IPS-18c (cell line): Measurements from ENCODE around the gene HACD2.

Experiments
- H3K4me3 ChIP-seq: 2 replicates; pipeline ENCODE4 v1.7.0; 2013; ENCODE audit warnings: low read depth, mild to moderate bottlenecking, low read length, moderate library complexity; ENCODE audit not compliant: insufficient read depth
- H3K9me3 ChIP-seq: one replicate; pipeline ENCODE4 v1.6.1; 2013; ENCODE audit warnings: mild to moderate bottlenecking, low read length, moderate library complexity; ENCODE audit not compliant: control insufficient read depth, insufficient read depth

The HACD2 gene

DNA sequence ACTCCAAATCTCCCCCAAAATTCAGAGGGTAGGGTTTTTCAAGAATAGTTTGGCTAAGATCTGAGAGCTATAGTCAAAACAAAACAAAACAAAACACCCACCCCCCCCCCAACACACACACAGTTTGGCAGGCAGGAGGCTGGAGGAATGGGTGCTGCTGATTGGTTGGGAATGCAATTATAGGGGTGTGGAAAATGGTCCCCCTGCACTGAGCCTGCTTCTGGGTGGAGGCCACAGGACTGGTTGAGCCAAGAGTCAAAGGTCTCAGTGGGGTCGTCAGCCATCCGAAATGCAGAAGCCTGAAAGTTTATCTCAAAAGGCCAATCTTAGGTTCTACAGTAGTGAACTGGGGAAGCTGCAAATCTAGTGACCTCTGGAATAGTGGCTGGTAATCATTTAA lies 2.5 kb upstream of the HACD2 start:
- H3K4me3 ChIP-seq, result no peak overlapping the region
- peaks cover 13% of the 10 kb centered on the region for H3K9me3 ChIP-seq

DNA sequence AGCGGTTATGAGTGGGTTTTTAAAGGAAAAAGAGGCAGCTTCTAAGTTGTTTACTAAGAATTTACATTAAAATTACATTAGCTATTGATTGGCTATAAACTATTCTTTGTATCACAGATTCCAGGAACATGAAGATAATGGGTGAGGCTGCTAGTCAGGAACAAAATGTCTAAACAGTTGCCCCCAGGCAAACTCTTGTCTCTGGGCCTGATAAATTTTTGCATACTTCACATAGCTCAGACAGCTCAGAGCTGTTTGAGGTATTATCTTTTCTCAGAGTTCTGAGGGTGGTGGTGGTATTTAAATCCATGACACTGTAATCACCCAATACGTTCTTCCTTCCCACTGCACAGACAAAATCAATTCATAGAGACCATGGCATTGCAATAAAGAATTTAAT lies 2.1 kb upstream of the HACD2 start:
- H3K9me3 ChIP-seq, result peaks cover 13% of the 10 kb centered on the region
- no peak overlapping the region for H3K4me3 ChIP-seq

DNA sequence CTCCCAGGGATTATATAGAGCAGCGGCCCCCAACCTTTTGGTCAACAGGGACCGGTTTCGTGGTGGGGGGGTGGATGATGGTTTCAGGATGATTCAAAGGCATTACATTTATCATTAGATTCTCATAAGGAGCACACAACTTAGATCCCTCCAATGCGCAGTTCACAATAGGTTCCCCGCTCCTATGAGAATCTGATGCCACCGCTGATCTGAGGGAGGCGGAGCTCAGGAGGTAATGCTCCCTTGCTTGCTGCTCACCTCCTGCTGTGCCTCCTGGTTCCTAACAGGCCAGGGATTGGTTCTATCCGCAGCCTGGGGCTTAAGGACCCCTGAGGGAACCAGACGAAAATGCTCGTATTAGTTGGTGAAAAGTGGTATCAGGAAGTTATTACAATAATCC lies 1.3 kb upstream of the HACD2 start:
- Histone ChIP-seq H3K9me3 (peaks cover 15% of the 10 kb centered on the region), H3K4me3 (peak overlapping the region; percentile 95)

DNA sequence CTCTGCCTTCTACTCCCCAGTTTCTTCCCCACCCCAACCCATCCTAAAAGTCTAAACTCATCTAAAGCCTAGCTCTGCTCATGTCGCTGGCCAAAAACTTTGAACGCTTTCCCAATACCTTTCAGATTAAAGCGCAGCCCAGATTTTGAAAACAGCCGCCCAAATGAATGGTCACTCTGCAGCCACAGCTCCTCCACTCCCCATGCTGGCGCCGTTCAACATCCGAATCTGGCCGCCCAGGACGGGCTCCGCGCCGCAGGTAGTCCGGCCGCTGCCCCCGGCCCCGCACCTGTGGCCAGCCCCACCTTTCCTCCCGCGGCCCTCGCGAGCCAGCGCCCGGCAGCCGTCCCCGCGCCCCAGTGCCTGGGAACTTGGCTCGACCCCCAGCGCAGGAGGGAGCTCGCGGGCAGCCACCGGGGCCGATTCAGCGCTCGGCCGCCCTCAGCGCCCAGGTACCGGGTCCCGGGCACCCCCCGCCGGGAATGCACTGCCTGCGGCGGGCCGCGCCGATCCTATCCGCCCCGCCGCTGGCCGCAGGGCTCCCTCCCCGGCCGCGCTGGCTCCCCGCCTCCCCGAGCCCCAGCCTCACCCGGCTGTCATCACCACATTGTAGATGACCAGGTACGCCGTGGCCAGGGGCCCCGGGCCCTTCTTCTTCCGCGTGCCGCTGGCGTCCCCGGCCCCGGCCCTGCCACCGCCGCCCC lies 417 bp downstream of the HACD2 start:
- Histone ChIP-seq H3K4me3 (peak overlapping the region; percentile 95), H3K9me3 (peaks cover 4% of the 10 kb centered on the region)

DNA sequence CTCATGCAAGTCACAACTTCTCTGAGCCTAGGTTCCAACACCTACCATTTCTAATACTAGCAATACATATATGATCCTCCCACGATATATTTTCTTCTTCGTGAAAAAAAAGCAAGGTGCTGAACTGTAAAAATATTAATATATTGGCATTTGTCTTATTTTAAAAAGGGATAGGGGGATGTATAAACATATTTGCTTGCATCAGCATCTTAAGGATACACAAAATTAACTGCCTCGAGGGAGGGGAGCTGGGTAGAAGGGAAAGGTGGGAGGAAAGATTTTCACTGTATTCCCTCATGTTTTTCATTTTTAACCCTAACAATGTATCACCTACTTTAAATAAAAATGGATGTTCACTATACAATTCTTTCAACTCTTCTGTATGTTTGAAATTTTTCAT lies 1.3 kb downstream of the HACD2 start:
- Histone ChIP-seq H3K4me3 (no peak overlapping the region; the same call in 1 of the 2 replicates), H3K9me3 (peaks cover 4% of the 10 kb centered on the region)

DNA sequence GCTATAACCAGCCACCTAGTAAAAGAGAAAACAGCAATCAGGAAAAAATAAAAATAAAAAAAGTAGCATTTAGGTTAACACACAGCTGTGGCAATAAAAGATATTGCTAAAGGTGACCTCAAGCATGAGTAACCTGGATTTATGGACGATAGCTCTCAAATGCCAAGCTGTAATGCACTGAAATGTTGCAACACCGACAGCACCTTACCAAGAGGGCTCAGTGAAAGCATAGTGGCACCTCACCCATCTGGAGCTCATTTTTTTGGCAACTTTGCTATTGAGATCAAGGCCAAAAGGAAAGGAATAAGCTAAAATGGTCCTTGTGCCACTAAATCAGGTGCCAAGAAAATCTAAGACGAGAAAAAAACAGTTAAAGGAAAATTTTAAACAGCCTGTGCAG lies 2.5 kb downstream of the HACD2 start:
- Histone ChIP-seq H3K4me3 (no peak overlapping the region), H3K9me3 (peaks cover 4% of the 10 kb centered on the region)

DNA sequence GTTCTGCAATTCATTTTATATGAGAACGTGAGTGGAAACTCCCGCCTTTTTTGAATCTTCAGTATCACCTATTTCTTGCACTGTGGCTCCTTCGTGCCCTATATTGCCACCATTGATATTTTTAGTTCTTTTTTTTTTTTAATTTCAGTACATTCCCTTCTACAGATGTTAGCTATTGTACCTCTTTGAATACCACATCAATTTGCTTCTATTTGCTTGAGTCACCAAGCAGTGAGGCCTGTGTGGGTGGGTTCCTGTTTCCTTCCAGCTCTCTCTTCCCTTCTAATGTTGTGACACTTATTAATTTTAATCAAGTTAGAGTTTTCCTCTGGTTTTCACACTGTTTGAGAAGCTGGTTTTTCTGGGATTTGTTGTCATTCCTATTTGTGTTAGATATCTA lies 8.7 kb downstream of the HACD2 start:
- no peaks in the 10 kb centered on the region for H3K9me3 ChIP-seq
- no peak overlapping the region for H3K4me3 ChIP-seq

DNA sequence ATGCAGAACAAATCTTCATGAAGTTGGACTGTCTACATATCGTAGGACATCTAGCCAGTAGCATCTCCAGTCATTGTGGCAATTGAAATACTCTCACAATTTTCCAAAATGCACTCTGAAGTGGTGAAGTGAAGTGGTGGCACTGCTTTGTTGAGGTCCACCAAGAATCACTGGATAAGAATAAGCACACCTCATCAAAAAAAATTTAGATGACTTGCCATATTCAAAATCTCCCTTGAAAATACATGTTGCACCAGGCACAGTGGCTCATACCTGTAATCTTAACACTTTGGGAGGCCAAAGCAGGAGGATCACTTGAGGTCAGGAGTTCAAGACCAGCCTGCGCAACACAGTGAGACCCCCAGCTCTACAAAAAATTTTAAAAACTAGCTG lies 12.9 kb downstream of the HACD2 start:
- no peaks in the 10 kb centered on the region for H3K9me3 ChIP-seq
- H3K4me3 ChIP-seq, result no peak overlapping the region

DNA sequence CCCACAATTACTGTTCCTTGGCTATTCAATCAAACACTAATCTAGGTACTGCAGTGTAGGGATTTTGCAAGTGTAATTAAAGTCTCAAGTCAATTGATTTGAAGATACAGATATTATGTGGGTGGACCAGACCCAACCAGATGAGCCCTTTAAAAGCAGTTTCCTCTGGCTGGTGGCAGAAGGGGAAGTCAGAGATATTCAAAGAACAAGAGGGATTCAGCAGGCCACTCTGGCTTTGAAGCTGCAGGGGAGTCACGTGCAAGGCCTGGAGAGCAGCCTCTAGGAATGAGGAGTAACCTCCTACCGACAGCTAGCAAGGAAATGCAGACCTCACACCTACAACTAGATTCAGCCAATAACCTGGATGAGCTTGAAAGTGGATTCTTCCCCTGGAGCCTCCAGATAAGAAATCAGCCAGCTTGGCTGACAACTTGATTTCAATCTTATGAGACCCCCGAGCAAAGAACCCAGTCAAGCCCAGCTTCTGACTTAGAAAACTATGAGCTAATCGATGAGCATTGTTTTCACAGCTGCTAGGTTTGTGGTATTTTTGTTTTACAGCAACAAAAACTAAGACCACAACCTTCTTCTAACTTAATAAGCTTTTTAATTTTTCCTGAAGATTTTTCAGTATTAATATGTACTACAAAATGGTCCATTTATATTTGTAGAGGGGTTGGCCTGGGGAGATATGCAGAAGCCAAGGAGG lies 13.4 kb downstream of the HACD2 start:
- no peaks in the 10 kb centered on the region for H3K9me3 ChIP-seq
- H3K4me3 ChIP-seq, result no peak overlapping the region

DNA sequence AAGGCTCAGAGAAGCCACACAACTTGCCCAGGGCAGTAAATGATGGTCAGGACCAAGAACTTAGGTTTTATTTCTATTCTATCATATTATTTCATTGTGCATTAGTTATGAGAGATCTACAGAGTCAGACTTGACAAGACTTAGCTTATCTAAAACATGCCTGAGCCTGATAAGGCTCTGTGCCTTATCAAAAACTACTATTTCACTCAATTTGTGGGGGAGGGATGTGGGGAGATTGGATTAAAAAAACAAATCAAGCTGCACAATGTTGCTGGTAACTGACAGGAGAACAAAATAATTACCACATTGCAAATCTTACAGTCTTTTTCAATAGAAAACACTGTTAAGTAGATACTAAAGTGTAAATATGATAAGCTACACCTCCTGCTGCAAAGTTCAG lies 16.0 kb downstream of the HACD2 start:
- Histone ChIP-seq H3K9me3 (no peaks in the 10 kb centered on the region), H3K4me3 (no peak overlapping the region)

DNA sequence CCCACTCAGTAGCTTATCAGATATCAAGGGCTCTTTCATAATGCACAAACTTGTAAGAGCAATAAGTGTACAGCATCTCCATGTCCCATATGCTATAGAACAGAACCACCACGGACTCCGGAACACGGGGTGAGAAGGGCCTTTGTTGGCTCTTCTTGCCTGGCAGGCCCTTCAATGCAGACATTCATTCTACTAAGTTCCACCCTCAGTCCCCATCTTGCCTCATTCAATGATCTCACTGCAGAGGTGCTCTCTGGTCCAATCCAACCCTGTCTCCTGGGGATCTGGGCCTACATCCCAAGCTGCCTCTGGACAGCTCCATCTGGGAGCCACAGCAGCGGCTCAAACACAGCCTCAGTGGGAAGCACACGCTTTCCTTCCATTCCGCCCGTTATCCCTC lies 16.8 kb downstream of the HACD2 start:
- H3K4me3 ChIP-seq, result no peak overlapping the region
- no peaks in the 10 kb centered on the region for H3K9me3 ChIP-seq

DNA sequence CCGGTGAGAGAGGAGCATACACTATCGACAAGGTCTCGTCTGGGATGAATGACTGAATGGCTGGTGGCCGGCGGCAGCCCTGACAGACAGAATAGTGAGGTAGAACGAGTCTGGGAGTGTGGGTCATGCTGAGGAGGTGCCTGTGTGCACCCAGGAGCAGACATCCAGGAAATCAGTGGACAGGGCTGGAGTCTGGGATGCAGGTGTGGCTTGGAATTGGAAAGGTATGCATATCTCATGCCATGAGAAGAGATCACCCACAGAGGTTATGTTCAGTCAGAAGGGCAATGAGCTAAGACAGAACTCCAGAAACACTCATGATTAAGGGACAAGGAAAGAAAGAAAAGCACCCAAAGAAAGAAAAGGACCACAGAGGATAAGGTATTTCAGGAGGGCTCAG lies 20.8 kb downstream of the HACD2 start:
- no peaks in the 10 kb centered on the region for H3K9me3 ChIP-seq
- H3K4me3 ChIP-seq, result no peak overlapping the region

DNA sequence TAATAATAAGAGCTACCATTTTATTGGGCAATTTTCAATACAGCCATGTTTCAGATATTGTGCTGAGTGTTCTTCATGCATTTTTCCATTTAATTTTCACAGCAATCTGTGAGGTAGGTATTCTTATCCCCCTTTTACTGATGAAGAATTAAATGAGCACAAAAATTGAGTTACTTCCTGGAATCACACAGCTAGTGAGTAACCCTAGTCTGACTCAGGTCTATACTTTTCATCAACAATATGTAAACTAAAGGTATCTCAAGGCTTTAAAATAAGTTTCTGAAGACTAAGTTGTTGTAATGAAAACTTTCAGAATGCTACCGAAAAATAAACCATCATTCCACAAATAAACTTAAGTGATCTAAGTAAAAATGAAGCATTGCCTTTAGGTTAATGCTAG lies 22.3 kb downstream of the HACD2 start:
- Histone ChIP-seq H3K4me3 (no peak overlapping the region), H3K9me3 (no peaks in the 10 kb centered on the region)

DNA sequence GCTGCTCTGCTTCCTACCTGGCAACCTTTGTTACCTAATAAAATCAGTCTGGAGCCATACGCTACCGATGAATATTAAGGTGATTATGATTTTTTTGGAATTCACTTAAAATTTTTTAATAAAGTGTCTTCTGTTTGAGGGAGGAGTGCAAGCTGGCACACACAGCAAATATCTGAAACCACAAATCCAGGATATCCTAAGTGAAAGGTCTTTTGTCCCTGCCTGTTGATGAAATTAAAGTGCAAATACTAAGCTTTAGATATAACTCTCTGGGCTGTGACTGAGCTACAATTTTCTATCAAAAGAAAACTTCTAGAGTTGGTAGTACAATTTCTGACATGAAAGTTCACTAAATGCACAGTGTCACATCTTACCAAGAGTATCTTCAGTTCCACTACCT lies 23.7 kb downstream of the HACD2 start:
- no peak overlapping the region for H3K4me3 ChIP-seq
- peaks cover 2% of the 10 kb centered on the region for H3K9me3 ChIP-seq

DNA sequence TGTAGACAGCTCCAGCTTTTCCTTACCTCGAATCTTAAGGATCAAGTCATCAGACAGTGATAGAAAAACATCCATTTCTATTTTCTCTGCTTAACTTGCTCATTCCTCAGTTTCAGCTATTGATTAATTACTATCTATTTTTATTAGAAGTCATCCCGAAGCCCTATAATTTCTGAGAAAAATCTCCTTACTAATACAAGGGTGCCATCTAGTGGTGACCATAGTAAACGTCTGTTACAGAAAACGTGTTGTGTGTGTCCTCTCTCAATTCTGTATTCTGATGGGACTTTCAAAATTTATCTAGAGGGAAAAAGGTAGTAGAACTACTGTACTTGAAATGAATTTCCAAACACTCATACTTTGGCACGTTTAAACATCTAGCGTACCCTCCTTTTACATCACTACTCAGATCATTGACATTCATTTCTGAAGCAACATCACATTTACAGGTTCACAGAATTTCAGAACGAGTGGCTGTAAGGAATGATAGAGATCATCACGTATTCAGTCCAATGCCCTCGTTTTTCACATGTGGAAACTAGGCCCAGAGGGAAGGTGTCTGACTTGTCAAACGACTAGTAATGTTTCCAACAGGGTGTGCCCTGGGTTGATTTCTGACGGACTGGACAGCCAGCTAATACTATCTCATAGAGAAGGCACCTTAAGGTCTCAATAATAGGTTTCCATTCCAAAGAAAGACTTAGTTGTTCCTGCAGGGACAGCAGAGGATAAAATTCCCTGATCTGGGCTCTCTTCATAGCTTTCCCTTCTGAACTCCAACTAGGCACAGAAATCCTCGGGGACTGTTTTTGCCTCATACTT lies 25.6 kb downstream of the HACD2 start:
- H3K9me3 ChIP-seq, result peaks cover 2% of the 10 kb centered on the region
- no peak overlapping the region for H3K4me3 ChIP-seq

DNA sequence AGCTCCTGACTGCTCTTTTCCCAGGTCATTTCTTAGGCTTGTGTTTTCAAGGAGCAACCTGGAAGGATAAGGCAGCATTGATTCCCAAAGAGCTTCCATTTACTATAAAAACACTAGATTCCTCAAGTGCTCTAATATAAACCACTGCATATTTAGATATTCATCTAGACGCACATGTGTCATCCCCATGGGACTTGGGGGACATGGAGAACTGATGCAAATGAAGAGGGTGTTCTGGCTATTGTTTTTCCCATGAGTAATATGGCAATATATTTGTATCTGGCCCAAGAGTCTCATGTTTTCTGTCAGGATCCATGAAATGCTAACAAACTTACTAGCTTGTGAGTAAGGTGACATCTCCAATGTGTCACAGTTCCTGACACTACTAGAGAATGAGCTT lies 31.3 kb downstream of the HACD2 start:
- Histone ChIP-seq H3K9me3 (peaks cover 2% of the 10 kb centered on the region), H3K4me3 (no peak overlapping the region)

DNA sequence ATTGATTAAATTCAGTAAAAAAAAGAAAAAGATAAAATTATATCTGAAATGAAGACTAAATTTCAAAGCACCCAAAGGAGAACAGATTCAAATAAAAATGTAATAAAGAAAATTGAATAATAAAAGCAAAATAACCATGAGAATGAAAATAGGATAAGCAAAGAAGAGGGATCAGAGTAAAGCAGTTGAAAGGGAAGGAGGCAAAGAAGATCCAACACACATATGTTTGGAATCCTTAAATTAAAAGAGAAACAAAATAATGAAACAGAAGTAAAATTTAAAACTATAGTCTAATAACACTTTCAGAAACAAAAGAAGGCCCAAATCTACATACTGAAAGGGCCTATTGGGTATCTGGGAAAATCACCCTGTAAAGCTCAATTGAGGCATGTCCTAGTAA lies 32.1 kb downstream of the HACD2 start:
- Histone ChIP-seq H3K4me3 (no peak overlapping the region), H3K9me3 (peaks cover 2% of the 10 kb centered on the region)

DNA sequence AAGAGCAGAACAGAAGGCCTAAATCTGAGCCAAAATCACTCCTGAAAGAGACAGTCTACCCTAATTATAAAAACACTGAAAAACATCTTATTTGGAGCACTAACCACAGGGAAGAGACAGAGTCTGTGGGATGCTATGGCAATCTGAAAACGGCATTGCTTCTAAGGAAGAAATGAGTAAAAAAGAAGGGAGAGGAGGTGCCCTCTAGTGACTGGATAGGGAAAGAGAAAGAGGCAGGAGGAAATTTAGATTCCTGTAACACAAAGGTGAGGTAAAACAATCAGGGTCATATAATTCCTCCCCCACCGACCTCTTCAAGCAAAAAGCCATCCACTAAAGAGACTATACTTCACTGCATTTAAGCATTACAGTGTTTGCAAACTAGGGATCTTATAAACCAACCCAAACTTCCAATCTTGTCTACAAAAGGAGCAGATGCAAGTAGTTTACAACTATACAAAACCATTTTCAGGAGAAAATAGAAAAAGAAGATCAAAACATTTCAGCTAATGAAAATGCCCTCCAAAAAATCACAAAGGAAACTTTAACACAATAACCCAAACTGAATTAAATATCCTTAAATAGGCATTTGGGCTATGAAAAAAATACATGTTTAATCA lies 32.6 kb downstream of the HACD2 start:
- peaks cover 2% of the 10 kb centered on the region for H3K9me3 ChIP-seq

More for the DNA sequence above, 32.6 kb downstream of the HACD2 start:
- H3K4me3 ChIP-seq, result no peak overlapping the region
